DMS53 (cell line): Measurements from ENCODE around the gene CARF.

Experiments
- DNase-seq: peaks from one replicate; lab custom pipeline; 2025; lab: John Stamatoyannopoulos, UW

The CARF gene

GRCh38 chr2:203018181-203018580 is 106.1 kb downstream of the CARF start:
- no peak for DNase-seq

GRCh38 chr2:203019142-203019541 is 107.1 kb downstream of the CARF start:
- no peak for DNase-seq

- no peak for DNase-seq
Measured at GRCh38 chr2:203021991-203022390, 109.9 kb downstream of the CARF start.

GRCh38 chr2:203022751-203023150 is 110.7 kb downstream of the CARF start:
- no peak for DNase-seq

- no peak for DNase-seq
Measured at GRCh38 chr2:203025592-203025991, 113.5 kb downstream of the CARF start.

- DNase-seq, result no peak
Measured at GRCh38 chr2:203030545-203030944, 118.5 kb downstream of the CARF start.

- no peak for DNase-seq
Measured at GRCh38 chr2:203030991-203031390, 118.9 kb downstream of the CARF start.

- DNase-seq, result no peak
Measured at GRCh38 chr2:203033395-203033794, 121.3 kb downstream of the CARF start.

GRCh38 chr2:203035879-203036470 is 123.9 kb downstream of the CARF start:
- no peak for DNase-seq
